Measurements from ENCODE around the gene POU2F3. TPM values are rescaled to one million over a fixed set of nuclear protein-coding genes. Genes with fewer than 3 reads are reported as not detected.
A peak's percentile ranks its signal among the peaks of the same experiment; 100 is the strongest.

Gene POU2F3
- total RNA-seq, 4 donors from 2014 or later = 58.2 to 219 (median 105) TPM

DNA sequence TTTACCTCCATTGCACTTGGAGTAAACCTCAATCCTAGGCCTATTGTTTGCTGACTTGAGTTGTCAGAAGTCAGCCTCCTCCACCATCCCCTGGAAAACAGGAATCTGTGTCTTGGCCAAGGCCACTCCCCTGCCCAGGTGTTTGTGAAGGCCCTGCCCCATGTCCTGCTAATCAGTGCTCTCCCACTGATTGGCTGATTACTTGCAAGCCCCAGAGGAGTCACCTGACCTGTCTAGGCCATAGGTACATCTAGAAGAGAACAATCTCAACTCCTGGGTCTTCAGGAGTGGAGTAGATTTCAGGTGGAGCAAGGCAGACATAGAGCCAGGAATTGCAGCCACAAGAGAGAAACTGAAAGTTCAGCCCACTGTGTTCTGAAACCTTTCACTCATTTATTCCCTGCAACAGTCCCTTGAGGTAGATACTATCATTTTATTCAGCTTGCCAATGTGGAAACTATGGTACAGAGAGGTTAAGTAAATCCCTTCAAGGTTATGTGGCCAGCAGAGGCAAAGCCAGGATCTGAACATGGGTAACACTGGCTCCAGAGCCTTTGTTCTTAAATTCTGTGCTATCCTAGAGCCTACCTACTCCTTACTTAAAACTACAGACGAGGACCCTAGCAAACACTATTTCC is 18.7 kb upstream of the POU2F3 start:
- peaks cover 85% of the 10 kb centered on the region for H3K4me1 ChIP-seq
- H3K4me3 ChIP-seq = no peak overlapping the region
- H3K9me3 ChIP-seq = no peaks in the 10 kb centered on the region
- DNase-seq (ENCODE audit: low spot score in 2 of 2) = no peak
- no peaks in the 10 kb centered on the region for H3K27me3 ChIP-seq
- no peaks in the 10 kb centered on the region for H3K36me3 ChIP-seq
- 27% methylated on average over 1 of the region's 1 CpG for WGBS
- peak overlapping the region; percentile 60 for H3K27ac ChIP-seq
- TF ChIP-seq EP300 (IDR thresholded peaks at IDR 0.05) (no peak), POLR2A (IDR thresholded peaks at IDR 0.05) (no peak), POLR2AphosphoS5 (IDR thresholded peaks at IDR 0.05) (no peak)
- TF ChIP-seq, protein P1, sequence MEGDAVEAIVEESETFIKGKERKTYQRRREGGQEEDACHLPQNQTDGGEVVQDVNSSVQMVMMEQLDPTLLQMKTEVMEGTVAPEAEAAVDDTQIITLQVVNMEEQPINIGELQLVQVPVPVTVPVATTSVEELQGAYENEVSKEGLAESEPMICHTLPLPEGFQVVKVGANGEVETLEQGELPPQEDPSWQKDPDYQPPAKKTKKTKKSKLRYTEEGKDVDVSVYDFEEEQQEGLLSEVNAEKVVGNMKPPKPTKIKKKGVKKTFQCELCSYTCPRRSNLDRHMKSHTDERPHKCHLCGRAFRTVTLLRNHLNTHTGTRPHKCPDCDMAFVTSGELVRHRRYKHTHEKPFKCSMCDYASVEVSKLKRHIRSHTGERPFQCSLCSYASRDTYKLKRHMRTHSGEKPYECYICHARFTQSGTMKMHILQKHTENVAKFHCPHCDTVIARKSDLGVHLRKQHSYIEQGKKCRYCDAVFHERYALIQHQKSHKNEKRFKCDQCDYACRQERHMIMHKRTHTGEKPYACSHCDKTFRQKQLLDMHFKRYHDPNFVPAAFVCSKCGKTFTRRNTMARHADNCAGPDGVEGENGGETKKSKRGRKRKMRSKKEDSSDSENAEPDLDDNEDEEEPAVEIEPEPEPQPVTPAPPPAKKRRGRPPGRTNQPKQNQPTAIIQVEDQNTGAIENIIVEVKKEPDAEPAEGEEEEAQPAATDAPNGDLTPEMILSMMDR (IDR thresholded peaks at IDR 0.05) = no peak

DNA sequence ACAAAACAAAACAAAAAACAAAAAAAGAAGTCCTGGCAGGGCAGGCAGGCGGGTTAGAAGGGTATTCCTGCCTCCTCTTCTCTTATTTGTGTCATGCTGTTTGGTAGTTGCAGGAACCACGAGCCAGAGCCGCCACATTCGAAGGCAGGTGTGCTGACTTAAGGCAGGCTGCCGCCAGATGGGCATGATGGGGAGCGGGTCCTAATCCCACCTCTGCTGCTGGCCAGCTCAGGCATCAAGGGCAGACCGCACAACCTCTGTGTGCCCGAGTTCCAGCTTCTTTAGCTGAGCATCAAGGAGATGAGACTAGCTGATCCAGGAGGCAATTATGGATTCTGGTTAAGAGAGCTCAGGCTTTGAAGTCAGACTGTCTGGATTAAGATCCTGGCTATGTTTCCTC is 17.0 kb upstream of the POU2F3 start:
- DNase-seq (ENCODE audit: low spot score in 2 of 2) = no peak
- H3K36me3 ChIP-seq = peaks cover 7% of the 10 kb centered on the region
- H3K4me1 ChIP-seq = peaks cover 82% of the 10 kb centered on the region
- TF ChIP-seq EP300 (IDR thresholded peaks at IDR 0.05) (no peak), POLR2A (IDR thresholded peaks at IDR 0.05) (no peak), POLR2AphosphoS5 (IDR thresholded peaks at IDR 0.05) (no peak)
- TF ChIP-seq, protein P1 (IDR thresholded peaks at IDR 0.05) = no peak
- H3K4me3 ChIP-seq = no peak overlapping the region
- H3K27ac ChIP-seq = peak overlapping the region; percentile 38
- 88% methylated on average over 8 of the region's 8 CpGs for WGBS
- no peaks in the 10 kb centered on the region for H3K9me3 ChIP-seq
- no peaks in the 10 kb centered on the region for H3K27me3 ChIP-seq

DNA sequence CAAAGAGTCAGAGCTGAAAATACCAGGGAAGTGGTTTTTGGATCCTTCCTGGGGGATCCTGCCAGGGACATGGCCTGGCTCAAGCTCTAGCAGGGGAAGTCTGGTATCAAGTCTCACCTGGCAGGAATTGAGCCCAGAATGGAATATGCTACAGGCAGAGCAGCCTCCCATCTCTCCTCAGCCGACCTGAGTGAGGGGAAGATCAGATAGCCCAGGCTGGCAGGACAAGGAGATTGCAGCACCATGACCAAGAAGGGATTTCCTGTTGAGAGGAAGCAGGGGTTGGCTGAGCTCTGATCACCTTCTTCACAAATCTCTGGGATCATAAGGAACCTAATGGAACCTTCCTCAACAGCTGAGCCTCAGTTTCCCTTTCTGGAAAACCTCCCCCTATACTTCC is 16.1 kb upstream of the POU2F3 start:
- WGBS = 33% methylated on average over 1 of the region's 1 CpG
- Histone ChIP-seq H3K4me1 (peaks cover 74% of the 10 kb centered on the region), H3K4me3 (no peak overlapping the region), H3K36me3 (peaks cover 9% of the 10 kb centered on the region), H3K27ac (no peak overlapping the region), H3K9me3 (no peaks in the 10 kb centered on the region), H3K27me3 (no peaks in the 10 kb centered on the region)
- TF ChIP-seq POLR2AphosphoS5 (IDR thresholded peaks at IDR 0.05) = no peak
- TF ChIP-seq POLR2A (IDR thresholded peaks at IDR 0.05) = no peak
- TF ChIP-seq, protein P1 (IDR thresholded peaks at IDR 0.05) = no peak
- no peak for TF ChIP-seq EP300 (IDR thresholded peaks at IDR 0.05)
- DNase-seq (ENCODE audit: low spot score in 2 of 2) = no peak

DNA sequence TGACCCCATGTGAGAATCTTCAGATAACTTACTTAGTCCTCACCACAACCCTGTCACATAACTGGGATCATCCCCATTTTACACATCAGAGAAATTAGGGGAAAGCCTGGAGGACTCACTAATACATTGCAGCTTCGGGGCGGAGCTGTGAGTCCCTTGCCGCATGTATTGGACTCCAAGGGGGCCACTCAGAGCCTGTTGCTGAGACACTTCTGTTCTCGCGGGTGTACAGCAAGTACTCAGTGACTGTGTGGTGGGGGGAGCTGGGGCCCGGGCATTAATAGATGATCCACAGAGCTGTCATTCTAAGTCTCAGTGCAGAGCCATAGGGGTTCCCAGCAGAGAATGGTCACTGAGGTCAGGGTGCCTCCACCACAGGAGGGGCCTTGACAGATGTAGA is 15.6 kb upstream of the POU2F3 start:
- peaks cover 13% of the 10 kb centered on the region for H3K36me3 ChIP-seq
- DNase-seq (ENCODE audit: low spot score in 2 of 2) = no peak
- 70% methylated on average over 5 of the region's 6 CpGs for WGBS
- no peaks in the 10 kb centered on the region for H3K9me3 ChIP-seq
- H3K27me3 ChIP-seq = no peaks in the 10 kb centered on the region
- H3K27ac ChIP-seq = peak overlapping the region; percentile 70
- peaks cover 69% of the 10 kb centered on the region for H3K4me1 ChIP-seq
- no peak overlapping the region for H3K4me3 ChIP-seq
- TF ChIP-seq POLR2AphosphoS5 (IDR thresholded peaks at IDR 0.05) (no peak), POLR2A (IDR thresholded peaks at IDR 0.05) (no peak), EP300 (IDR thresholded peaks at IDR 0.05) (no peak)
- TF ChIP-seq, protein P1 (IDR thresholded peaks at IDR 0.05) = no peak

DNA sequence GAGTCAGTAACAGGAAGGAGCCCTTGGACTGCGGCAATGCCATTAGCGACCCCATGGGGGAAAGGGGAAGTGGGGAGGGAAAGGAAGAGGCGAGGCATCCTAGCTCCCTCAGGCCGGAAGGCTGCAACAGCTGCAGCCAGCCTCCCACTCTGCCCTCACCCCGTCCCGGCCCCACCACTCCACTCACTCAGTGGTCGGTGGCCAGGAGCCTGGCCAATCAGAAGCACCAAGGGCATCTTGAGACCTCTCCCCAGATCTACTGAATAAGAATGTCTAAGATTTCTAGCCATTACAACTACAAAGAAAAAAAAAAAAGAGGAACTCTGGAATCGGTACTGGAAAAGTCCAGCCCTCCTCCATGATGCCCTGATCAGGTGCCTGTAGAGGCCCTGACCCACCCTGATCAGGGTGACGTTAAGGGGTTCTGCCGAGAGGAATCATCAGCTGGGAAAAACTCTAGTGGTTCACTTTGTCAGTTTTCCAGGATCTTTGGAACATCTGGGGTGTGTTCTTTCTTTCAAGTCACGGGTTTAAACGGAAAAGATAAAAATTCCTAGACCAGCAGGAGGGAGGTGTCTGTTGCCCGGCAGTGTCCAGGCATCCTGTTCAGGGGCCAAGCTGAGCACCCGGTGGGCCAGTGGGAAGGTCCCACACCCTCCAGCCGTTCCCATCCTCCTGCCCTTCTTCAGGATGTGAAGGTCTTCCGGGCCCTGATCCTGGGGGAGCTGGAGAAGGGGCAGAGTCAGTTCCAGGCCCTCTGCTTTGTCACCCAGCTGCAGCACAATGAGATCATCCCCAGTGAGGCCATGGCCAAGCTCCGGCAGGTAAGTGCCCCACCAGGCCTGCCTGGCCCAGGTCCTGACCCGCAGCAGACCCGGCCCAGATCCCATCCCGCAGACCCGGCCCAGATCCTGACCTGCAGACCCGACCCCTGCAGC is 14.7 kb upstream of the POU2F3 start:
- DNase-seq (ENCODE audit: low spot score in 2 of 2) = no peak
- Histone ChIP-seq H3K9me3 (no peaks in the 10 kb centered on the region), H3K4me1 (peaks cover 61% of the 10 kb centered on the region), H3K27me3 (no peaks in the 10 kb centered on the region), H3K27ac (peak overlapping the region; percentile 70), H3K4me3 (no peak overlapping the region), H3K36me3 (peaks cover 13% of the 10 kb centered on the region)
- TF ChIP-seq POLR2AphosphoS5 (IDR thresholded peaks at IDR 0.05) (no peak), EP300 (IDR thresholded peaks at IDR 0.05) (no peak), POLR2A (IDR thresholded peaks at IDR 0.05) (no peak)
- TF ChIP-seq, protein P1 (IDR thresholded peaks at IDR 0.05) = no peak
- 64% methylated on average over 19 of the region's 22 CpGs for WGBS
